Amniotic stem cell (primary cell): Measurements from ENCODE around the gene TAF7.
"Not testable (repeated sequence)": the region's sequence is repeated elsewhere in the genome, so short reads cannot be mapped to it uniquely, and the experiment has no call there.

ENCODE experiments used
- DNase-seq: peaks from one replicate; lab custom pipeline; 2025; lab: John Stamatoyannopoulos, UW

The TAF7 gene

GRCh38 chr5:141338538-141339306 lies 18.1 kb upstream of the TAF7 start, which contains the start of gene PCDHGA2:
Gene PCDHGA2 (plus strand): TSS chr5:141338760.
- DNase-seq = no peak

DNA sequence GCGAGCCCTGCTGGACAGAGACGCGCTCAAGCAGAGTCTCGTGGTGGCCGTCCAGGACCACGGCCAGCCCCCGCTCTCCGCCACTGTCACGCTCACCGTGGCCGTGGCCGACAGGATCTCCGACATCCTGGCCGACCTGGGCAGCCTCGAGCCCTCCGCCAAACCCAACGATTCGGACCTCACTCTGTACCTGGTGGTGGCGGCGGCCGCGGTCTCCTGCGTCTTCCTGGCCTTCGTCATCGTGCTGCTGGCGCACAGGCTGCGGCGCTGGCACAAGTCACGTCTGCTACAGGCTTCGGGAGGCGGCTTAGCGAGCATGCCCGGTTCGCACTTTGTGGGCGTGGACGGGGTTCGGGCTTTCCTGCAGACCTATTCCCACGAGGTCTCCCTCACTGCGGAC lies 12.0 kb upstream of the TAF7 start:
- not testable (repeated sequence) for DNase-seq

DNA sequence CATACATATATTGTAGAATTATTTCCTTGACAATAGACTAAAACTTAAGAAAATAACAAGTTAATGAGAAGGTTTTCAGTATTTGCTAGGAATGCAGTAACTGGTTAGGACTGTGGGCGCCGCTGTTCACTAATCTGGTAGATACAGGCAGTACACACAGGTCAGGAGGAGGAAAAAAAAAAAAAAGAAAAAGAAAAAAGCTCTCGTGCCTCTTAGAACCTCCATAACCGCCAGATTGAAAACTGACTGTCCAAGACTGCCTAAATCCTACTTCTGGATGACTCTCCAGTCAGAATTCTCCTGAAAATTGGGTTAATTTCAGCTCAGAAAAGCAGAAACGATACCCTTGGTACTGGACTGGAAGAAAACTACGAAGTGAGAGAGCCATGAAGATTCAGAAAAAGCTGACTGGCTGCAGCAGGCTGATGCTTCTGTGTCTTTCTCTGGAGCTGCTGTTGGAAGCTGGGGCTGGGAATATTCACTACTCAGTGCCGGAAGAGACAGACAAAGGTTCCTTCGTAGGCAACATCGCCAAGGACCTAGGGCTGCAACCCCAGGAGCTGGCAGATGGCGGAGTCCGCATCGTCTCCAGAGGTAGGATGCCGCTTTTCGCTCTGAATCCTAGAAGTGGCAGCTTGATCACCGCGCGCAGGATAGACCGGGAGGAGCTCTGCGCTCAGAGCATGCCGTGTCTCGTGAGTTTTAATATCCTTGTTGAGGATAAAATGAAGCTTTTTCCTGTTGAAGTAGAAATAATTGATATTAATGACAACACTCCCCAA lies 9.9 kb upstream of the TAF7 start, which contains the start of gene PCDHGA1:
PCDHGA1 (plus strand) TSS at position 216 of the 782 bp plus-strand sequence.
- peak; percentile 2 for DNase-seq

DNA sequence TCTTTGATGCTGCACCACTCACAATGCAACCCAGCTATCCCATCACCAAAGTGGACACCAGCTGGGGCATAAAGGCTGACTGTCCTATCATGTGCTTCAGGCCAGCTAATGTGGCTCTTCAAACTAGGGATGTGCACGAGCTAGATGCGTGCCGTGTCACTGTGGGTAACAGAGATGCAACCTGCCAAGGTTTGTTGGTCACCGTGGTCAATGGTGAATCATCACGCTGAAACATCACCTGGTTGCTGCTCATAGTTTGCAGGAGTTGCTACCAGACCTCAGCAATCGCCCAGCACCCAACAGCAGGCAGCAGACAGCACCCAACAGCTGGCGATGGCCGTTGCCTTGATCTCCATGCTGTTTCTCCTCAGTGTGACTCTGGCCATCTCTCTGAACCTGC lies 7.6 kb upstream of the TAF7 start:
- no peak for DNase-seq

- peak; percentile 23 for DNase-seq
Observed at GRCh38 chr5:141326088-141326854, 5.7 kb upstream of the TAF7 start.

DNA sequence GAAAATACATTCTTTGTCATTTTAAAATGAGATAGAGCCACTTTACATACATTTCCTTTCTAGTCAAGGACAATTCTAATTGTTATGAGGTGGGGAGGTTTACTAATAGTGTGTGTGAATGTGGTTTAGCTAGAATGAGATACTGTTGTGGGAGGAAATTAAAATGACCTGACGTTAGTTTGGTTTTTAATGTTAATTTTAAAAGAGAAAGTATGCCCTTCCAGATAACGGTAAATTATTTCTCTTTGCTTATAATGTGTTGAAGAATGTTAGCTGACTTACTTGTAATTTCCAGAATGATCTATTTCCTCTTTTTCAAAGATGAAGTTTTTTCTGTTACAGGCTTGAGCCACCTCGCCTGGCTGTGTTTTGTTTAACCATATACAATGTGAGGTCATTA lies 1.7 kb upstream of the TAF7 start:
- no peak for DNase-seq

DNA sequence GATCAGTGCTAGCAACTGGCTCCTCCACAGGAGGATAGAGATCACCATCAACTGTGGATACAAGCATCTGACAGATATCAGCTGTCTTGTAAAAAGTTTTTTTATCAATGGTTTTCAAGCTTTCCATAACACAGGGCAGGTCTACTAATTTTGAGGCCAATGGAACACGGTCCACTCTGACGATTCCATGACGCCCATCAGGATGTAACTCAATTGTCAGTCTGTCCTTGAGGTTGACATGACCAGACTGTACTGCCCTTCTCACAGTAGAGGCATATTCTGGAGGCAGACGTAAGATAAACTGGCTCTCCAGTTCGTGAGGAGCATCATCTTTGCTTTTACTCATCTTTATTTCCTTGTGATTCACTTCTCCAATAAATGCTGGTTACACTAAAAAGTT lies 885 bp downstream of the TAF7 start:
- no peak for DNase-seq

- DNase-seq = no peak
Observed at GRCh38 chr5:141319202-141319601, 1.4 kb downstream of the TAF7 start.

GRCh38 chr5:141316963-141317362 lies 3.6 kb downstream of the TAF7 start:
- DNase-seq = not testable (repeated sequence)

DNA sequence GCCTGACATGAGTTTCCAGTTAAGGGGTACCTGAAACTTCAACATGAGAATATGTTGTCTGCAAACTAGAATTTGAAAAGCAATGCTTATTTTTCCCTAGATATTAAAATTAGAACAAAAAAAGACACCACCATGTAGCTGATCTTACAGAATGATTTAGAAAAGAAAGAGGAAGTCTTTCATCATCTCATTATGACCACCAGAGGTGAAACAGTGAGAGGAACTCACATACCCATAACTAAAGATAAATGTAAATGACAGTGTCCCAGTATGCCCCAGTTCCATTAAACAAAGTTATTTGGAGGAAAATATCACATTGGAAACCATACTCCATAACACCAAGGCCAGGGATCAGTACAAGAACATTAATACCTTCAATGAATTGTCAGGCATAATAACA lies 6.9 kb downstream of the TAF7 start:
- DNase-seq = no peak

DNA sequence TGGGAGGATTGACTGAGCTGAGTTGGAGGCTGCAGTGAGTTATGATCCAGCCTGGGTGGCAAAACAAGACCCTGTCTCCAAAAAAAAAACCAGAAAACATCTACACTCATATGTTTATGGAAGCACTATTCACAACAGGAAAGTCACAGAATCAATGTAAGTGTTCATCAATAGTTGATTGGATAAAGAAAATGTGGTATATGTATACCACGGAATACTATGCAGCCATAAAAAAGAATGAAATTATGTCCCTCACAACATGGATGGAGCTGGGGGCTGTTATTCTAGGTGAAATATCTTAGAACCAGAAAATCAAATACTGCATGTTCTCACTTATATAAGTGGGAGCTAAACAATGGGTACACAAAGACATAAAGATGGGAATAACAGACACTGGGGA lies 14.0 kb downstream of the TAF7 start:
- no peak for DNase-seq

DNA sequence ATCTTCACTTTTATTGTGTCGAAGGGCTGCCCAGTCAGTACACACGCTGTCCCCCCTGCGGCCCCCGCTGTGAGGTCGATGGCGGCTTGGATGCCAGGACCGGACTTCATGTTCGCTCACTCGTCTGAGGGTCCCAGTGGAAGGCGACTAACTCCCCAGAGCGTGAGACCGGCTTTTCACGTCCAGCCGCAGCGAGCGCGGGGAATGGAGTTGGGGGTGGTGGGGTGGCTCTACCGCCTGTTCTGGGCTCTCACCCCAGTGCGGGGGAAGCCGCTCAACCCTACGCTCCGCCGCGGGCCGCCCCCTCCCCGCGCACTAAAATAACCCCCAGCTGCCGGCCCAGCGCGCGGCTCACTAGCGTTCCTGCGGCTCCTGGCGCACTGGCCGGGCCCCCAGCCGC lies 16.8 kb downstream of the TAF7 start, which contains the start of gene SLC25A2:
SLC25A2 (minus strand) TSS at position 294 of the 400 bp plus-strand sequence; CDS start at position 110, 184 bp downstream.
- DNase-seq = no peak

DNA sequence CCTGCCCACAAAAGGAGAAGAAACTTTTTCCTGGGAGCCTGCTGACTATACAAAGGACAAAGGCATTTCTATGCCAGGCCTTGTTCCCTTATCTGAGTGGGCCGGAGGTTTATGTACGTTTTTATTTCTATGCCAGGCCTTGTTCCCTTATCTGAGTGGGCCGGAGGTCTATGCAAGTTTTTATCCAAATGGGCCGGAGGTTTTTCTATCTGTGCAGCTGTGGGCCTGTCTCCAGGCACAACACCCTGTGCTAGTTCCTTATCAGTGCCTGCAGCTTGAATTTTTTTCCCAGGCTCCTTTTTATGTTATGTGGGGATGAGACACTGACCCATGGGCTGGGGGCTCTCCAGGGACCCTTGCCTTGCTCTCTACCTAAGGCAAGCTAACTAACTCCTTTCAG lies 22.2 kb downstream of the TAF7 start:
- no peak for DNase-seq

GRCh38 chr5:141272906-141273305 lies 47.7 kb downstream of the TAF7 start:
- DNase-seq = no peak

DNA sequence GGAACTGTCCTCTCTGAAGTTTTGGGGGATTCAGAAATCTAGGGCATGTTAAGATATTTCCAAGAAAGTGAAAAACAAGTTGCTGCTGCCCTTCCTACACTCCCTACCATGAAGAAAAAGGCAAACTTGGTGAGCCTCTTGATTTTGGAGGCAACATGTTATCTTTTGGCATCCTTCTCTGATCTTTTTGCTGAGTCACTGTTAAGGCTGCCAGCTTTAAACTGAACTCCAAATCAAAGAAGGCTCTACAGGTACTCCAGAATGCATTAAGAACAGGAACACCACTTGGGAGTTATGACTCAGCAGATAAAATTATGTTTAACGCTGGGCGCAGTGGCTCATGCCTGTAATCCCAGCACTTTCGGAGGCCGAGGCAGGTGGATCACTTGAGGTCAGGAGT lies 51.4 kb downstream of the TAF7 start:
- DNase-seq = no peak
